Occipital lobe (tissue), 2 donors: ENCODE results near the gene INS. TPM values are rescaled to one million over a fixed set of nuclear protein-coding genes. Genes with fewer than 3 reads are reported as not detected.
"Not testable (repeated sequence)": the region's sequence is repeated elsewhere in the genome, so short reads cannot be mapped to it uniquely, and the experiment has no call there.

ENCODE experiments used
- DNase-seq: peaks from one replicate; lab custom pipeline; 2025; lab: John Stamatoyannopoulos, UW
- total RNA-seq: library from RNA; depleted of rRNA; stranded (reverse); fragments of >200 nt; gene quantifications from one replicate; pipeline ENCODE4 v1.2.3, GENCODE V29; 2014

Gene INS
- total RNA-seq, 1 donor from 2014 or later, result not detected

DNA sequence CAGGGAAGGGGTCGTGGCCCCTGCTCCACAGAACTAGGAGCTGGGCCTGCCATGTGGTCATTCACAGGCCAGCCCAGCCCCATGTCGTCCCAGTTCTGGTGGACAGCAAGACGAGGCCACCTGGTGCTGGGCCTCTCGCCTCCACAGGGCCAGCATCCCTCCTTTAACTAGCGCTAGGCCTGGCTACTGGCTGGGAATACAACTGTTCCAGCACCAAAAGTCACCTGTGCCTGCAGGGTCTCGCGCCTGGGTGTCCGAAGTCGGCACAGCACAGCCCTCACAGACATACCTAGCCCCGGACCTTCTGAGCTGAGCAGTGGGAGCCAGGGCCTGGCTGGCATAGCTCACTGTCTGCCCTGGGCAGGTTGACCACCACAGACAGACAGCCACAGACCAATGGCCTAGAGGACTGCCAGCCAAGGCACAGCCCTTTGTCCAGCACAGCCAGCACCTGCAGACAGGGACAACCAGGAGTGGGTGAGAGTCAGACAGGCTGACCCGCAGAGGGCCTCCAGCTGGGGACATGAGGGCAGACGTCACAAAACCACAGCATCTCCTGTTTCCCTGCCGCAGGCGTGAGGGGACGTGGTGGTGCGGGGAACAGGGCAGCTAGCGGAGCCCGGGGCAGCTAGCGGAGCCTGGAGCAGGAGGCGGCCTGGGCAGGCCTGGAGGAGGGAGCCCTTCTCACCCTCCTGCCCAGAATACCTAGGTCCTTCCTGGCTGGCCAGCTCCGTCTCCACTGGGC is 37.8 kb upstream of the INS start:
- DNase-seq, result no peak

DNA sequence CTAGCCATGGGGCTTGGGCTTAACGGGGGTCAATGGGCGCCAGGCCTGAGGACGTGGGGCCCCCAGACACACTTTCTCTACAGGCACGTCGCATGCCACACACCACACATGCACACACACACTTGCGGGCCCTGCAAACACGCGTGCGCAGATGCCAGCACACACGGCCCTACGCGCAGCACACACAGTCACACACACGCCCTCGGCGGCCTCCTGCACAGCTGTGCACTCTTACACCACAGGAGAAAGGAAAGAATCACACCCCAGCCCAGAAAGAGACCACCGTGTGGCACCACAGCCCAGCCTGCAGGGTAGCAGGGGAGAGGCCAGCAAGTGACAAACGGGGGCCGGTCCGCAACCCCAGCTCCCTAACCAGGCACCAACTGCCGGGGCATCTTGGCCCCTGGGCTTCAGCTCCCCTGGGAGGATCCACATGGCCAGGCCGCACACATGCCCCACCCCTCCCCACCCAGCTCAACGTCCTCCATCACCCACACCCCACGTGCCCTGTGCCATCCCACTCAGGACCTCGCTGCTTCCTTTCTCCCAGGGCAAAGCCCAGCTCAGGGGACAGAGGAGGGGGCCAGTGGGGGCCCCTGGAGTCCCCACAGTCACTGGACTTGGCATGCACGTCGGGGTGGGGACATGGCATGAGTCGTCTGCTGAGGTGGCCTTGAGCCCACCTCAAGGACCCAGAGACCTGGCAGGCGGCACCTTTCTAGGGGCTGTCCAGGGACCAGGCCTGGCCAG is 36.9 kb upstream of the INS start:
- no peak for DNase-seq

DNA sequence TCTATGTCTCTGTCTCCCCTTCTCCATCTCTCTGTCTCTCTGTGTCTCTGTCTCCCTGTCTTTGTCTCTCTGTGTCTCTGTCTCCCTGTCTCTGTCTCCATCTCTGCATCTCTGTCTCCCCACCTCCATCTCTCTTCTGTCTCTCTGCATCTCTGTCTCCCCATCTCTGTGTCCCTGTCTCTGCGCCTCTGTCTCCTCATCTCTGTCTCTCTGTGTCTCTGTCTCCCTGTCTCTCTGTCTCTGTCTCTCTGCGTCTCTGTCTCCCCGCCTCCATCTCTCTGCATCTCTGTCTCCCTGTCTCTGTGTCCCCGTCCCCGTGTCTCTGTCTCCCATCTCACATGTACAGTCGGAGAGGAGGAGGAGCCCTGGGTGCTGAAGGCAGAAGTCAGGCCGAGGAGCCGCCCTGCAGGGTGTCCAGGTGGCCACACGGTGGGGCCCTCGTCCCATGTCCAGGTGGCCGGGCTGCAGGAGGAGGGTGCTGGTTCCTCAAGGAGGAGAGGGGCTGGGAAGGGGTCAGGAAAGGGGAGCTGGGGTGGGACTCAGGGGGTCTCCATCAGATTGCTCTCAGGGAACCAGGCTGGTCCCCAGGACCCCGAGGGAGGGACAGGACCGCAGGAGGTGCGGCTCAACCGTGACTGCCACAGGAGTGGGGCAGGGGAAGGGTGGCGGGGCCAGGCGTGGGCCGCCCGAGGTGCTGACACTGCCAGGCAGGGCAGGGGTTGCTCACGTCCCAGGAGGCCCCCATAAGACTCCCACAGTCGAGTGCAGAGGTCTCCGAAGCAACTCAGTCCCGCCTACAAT is 36.2 kb upstream of the INS start:
- DNase-seq, result peak; percentile 14

DNA sequence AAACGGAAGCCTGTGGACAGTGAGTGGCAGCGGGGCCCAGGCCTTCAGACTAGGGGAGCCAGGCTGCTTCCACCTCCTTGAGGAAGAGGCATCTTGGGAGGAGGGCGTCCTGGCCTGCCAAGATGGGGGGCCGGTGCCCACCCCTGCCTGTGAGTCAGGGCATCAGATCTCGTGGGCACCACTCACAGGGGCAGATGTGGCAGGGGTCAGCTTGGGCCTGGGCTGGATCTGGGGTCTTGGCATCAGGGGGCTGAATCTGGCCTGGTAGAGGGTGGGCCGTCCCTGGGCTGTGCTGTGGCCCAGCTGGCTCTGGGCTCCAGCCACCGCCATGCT is 34.7 kb upstream of the INS start:
- DNase-seq, result no peak

- no peak for DNase-seq
Measured at GRCh38 chr11:2194877-2195755, 34.1 kb upstream of the INS start.

GRCh38 chr11:2193888-2194595 is 33.0 kb upstream of the INS start:
- not testable (repeated sequence) for DNase-seq

GRCh38 chr11:2193099-2193887 is 32.3 kb upstream of the INS start:
- DNase-seq, result no peak

DNA sequence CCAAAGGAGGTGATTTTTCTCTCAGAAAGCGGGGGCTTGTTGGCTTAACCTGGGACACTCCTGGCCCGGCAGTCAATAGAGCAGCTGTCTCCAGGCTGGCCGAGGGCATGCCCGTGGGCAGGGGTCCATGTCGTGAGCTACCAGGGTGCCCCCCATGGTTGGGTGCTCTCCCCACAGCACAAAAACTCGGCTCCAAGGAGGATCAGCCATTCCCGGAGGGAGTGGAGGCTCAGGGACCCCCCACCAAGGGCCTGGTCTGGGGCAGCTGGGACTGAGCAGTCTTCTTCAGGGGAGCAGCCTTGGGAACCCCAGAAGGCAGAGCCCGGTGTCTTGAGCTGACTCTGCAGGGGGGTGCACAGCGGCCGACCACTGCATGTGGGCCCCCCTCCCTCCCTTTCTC is 31.4 kb upstream of the INS start:
- no peak for DNase-seq

- DNase-seq, result no peak
Measured at GRCh38 chr11:2191883-2192282, 30.9 kb upstream of the INS start.

- no peak for DNase-seq
Measured at GRCh38 chr11:2190657-2191471, 29.9 kb upstream of the INS start.

- DNase-seq, result no peak
Measured at GRCh38 chr11:2189938-2190656, 29.1 kb upstream of the INS start.

- no peak for DNase-seq
Measured at GRCh38 chr11:2188745-2189144, 27.7 kb upstream of the INS start.

- no peak for DNase-seq
Measured at GRCh38 chr11:2187280-2187707, 26.3 kb upstream of the INS start.

DNA sequence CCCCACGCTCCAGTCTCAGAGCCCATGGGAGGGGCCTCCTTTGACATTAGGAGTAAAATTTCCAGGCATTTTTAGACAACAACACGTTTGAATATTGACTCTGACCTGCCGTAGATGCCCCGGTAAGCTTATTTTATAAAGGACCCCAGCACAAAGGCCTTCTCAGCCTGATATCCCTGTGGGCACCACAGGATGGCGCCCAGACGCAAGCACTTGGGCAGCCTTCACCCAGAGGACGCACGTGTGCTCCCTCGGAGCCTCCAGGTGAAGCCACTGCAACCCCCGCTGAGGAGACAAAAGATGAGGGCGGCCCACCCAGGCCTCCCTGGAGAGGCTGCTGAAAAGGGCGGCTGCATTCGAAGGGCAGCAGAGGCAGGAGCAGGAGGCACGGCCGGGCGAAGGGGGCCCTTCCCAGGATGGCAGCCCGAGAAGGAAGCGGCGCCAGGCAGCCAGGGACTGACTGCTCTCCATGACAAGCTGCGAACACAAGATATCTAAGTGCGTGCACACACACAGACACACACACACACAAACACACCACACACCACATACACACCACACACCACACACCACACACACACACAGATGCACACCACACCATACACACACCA is 25.8 kb upstream of the INS start:
- DNase-seq, result no peak

GRCh38 chr11:2185324-2186085 is 24.5 kb upstream of the INS start:
- DNase-seq, result no peak

- DNase-seq, result no peak
Measured at GRCh38 chr11:2182692-2183474, 21.9 kb upstream of the INS start.
